Psoas muscle (tissue), 8 donors: ENCODE data around the gene CAVIN2. TPM values are rescaled to one million over a fixed set of nuclear protein-coding genes. Genes with fewer than 3 reads are reported as not detected.

Source experiments
- ATAC-seq, 4 donors: fragments of 200-7000 bp; cut with Tn5 transposase; one replicate each; pipeline ENCODE4 v1.9.1; 2020; ENCODE audit warnings: moderate library complexity in 3 of 4, mild to moderate bottlenecking in 2 of 4
- DNase-seq, 2 donors: peaks; one replicate each; pipeline ENCODE4 v3.0.0-alpha.2; 2020
- H3K27ac ChIP-seq: fragments of 200-600 bp; one replicate; pipeline ENCODE4 v1.8.0; 2022
- H3K27me3 ChIP-seq, 3 donors: fragments of 200-600 bp in 1 of 3; one replicate each; pipeline versions ENCODE4 v1.6.1 to v1.8.0; 2013 to 2022; ENCODE audit warnings: low read length in 2 of 3, mild to moderate bottlenecking in 2 of 3, moderate library complexity in 1 of 3; ENCODE audit not compliant: insufficient read depth in 3 of 3
- H3K36me3 ChIP-seq, 2 donors: fragments of 200-600 bp in 1 of 2; one replicate each; pipeline versions ENCODE4 v1.6.1 to v1.8.0; 2013 to 2022; ENCODE audit warnings: low read depth in 1 of 2, mild to moderate bottlenecking in 1 of 2, moderate library complexity in 1 of 2; ENCODE audit not compliant: insufficient read depth in 1 of 2
- H3K4me1 ChIP-seq: fragments of 200-600 bp; one replicate; pipeline ENCODE4 v1.8.0; 2022
- H3K4me3 ChIP-seq: fragments of 200-600 bp; one replicate; pipeline ENCODE4 v1.8.0; 2022; ENCODE audit warnings: mild to moderate bottlenecking
- H3K9me3 ChIP-seq: fragments of 200-600 bp; one replicate; pipeline ENCODE4 v1.8.0; 2022
- CTCF ChIP-seq: fragments of 200-600 bp; IDR thresholded peaks from one replicate; pipeline ENCODE4 v1.8.0; 2022; ENCODE audit warnings: antibody characterized with exemption
- WGBS, 3 donors: extraction: QIAGEN DNeasy Blood & Tissue Kit; methylation state at CpG; one replicate each; pipeline versions ENCODE4 v1.1.6 to v1.1.7; 2013; 5-methylcytosine and 5-hydroxymethylcytosine counted together
- intact Hi-C, 2 donors: fragments of 100-400 bp; cut with DNase I; formaldehyde crosslinking; loops; one replicate each; pipeline versions ENCODE4 v1.11.0 to v1.14.2; 2022
- polyA plus RNA-seq, 3 donors: library from polyadenylated mRNA; stranded (reverse); fragments of 200-250 nt; gene quantifications; one replicate each; pipeline ENCODE4 v1.2.3, GENCODE V29; 2013
- total RNA-seq, 4 donors: library from RNA; stranded (reverse); fragmentation: NEBNext Ultra II Directional in 2 of 4; extraction: Animal tissue kit (Norgen Biotek cat#: 25700) in 2 of 4; gene quantifications; one replicate each; pipeline versions ENCODE4 v1.2.1 to v1.2.4, GENCODE V29; 2021 to 2023
- donor health status: healthy with polysubstance abuse.
- donor health status: DM: no; HTN: no; CAD: no; lungs with moderate emphysema.
- donor health status: Bipolar disorder and iron deficiency.
- donor health status: healthy.
- donor health status: DM: yes; HTN: yes; CAD: no.
- donor health status: DM: no; HTN: no; CAD: no.
- donor health status: DM: no; HTN: no; CAD: no.
- donor health status: DM: yes; HTN: yes; CAD: no.

Gene CAVIN2
- total and polyA plus RNA-seq, 7 donors: 15.9 to 38.7 (median 25.5) TPM

GRCh38 chr2:191892391-191892790 lies 45.5 kb upstream of the CAVIN2 start:
- Histone ChIP-seq H3K27me3 (no peaks in the 10 kb centered on the region), H3K9me3 (no peaks in the 10 kb centered on the region), H3K4me1 (no peaks in the 10 kb centered on the region), H3K36me3 (no peaks in the 10 kb centered on the region), H3K27ac (no peak overlapping the region), H3K4me3 (no peak overlapping the region)
- intact Hi-C loops: no loop called here
- no peak for TF ChIP-seq CTCF
- 63 to 77% (median 68%) methylated on average over 3 of the region's 3 CpGs for WGBS, 3 donors
- DNase-seq: no peak
- no peak for ATAC-seq

- 87 to 91% (median 87%) methylated on average over 5 of the region's 5 CpGs for WGBS, 3 donors
- TF ChIP-seq CTCF: no peak
- DNase-seq: no peak
- H3K36me3 ChIP-seq: no peaks in the 10 kb centered on the region
- no peak for ATAC-seq
- intact Hi-C loops: no loop called here
- no peak overlapping the region for H3K27ac ChIP-seq
- H3K9me3 ChIP-seq: no peaks in the 10 kb centered on the region
- H3K4me1 ChIP-seq: no peaks in the 10 kb centered on the region
- no peaks in the 10 kb centered on the region for H3K27me3 ChIP-seq
- H3K4me3 ChIP-seq: no peak overlapping the region
Measured at GRCh38 chr2:191891656-191892055, 44.8 kb upstream of the CAVIN2 start.

GRCh38 chr2:191889931-191890330 lies 43.0 kb upstream of the CAVIN2 start:
- TF ChIP-seq CTCF: no peak
- intact Hi-C loops: no loop called here
- 96 to 100% (median 97%) methylated on average over 2 of the region's 2 CpGs for WGBS, 3 donors
- no peaks in the 10 kb centered on the region for H3K4me1 ChIP-seq
- no peaks in the 10 kb centered on the region for H3K9me3 ChIP-seq
- no peak for ATAC-seq
- no peak overlapping the region for H3K4me3 ChIP-seq
- no peak for DNase-seq
- no peaks in the 10 kb centered on the region for H3K36me3 ChIP-seq
- H3K27ac ChIP-seq: no peak overlapping the region
- H3K27me3 ChIP-seq: no peaks in the 10 kb centered on the region

GRCh38 chr2:191888400-191889166 lies 41.7 kb upstream of the CAVIN2 start:
- Histone ChIP-seq H3K4me1 (no peaks in the 10 kb centered on the region), H3K27me3 (no peaks in the 10 kb centered on the region), H3K4me3 (no peak overlapping the region), H3K36me3 (no peaks in the 10 kb centered on the region), H3K9me3 (no peaks in the 10 kb centered on the region), H3K27ac (no peak overlapping the region)
- TF ChIP-seq CTCF: no peak
- DNase-seq (no peak), ATAC-seq (no peak)
- WGBS, 3 donors: 91 to 93% (median 92%) methylated on average over 3 of the region's 3 CpGs
- intact Hi-C loops: no loop called here

GRCh38 chr2:191885650-191886049 lies 38.8 kb upstream of the CAVIN2 start:
- ATAC-seq: no peak
- intact Hi-C loops: no loop called here
- TF ChIP-seq CTCF: no peak
- no peaks in the 10 kb centered on the region for H3K9me3 ChIP-seq
- no peaks in the 10 kb centered on the region for H3K4me1 ChIP-seq
- H3K4me3 ChIP-seq: no peak overlapping the region
- H3K27ac ChIP-seq: no peak overlapping the region
- no peak for DNase-seq
- H3K27me3 ChIP-seq: no peaks in the 10 kb centered on the region
- 54 to 70% (median 55%) methylated on average over 6 of the region's 6 CpGs for WGBS, 3 donors
- H3K36me3 ChIP-seq: no peaks in the 10 kb centered on the region
